HCT116 (cell line): ENCODE measurements around the gene GHR. TPM values are rescaled to one million over a fixed set of nuclear protein-coding genes. Genes with fewer than 3 reads are reported as not detected.

Source experiments
- ATAC-seq: fragments of 200-7000 bp; cut with Tn5 transposase; 2 replicates; pipeline ENCODE4 v1.9.1; 2020; ENCODE audit warnings: mild to moderate bottlenecking, moderate library complexity
- BruUV-seq: library from RNA; stranded (reverse); fragments of 400-500 nt; replicated peaks from 2 replicates; lab custom pipeline; 2021; lab: Mats Ljungman, UMichigan
- CTCF ChIA-PET: fragments of 300-600 bp; sonication (Branson Sonifier 250); formaldehyde crosslinking; loops from one replicate; lab custom pipeline; 2021; ENCODE audit warnings: antibody characterized with exemption; lab: Charles Lee
- POLR2A ChIA-PET: fragments of 300-600, 350-600 bp; sonication (Branson Sonifier 250); formaldehyde crosslinking; loops from one replicate; lab custom pipeline; 2021; ENCODE audit warnings: antibody characterized with exemption; lab: Charles Lee
- RAD21 ChIA-PET, 2 experiments: fragments of 300-600 bp; sonication (Branson Sonifier 250); formaldehyde crosslinking; loops; one replicate each; lab custom pipeline; 2023; ENCODE audit warnings: low total read pairs in 2 of 2; ENCODE audit not compliant: uncharacterized antibody in 2 of 2, unreplicated experiment in 2 of 2, low non-redundant PET in 1 of 2; lab: Charles Lee
- DNase-seq: peaks from one replicate; pipeline ENCODE4 v3.0.0-alpha.2; 2010; ENCODE audit warnings: low read depth, low spot score
- H2AFZ ChIP-seq: fragments of 200-600 bp; shearing (Covaris generic), sonication (generic); 2 replicates; pipeline ENCODE4 v1.6.1; 2017; ENCODE audit warnings: low read depth, mixed run types, mixed read lengths, antibody characterized with exemption, low read length; ENCODE audit not compliant: poor library complexity, severe bottlenecking
- H3K27ac ChIP-seq: 2 replicates; pipeline ENCODE4 v1.5.1; 2012; ENCODE audit warnings: low read depth, low read length
- H3K27me3 ChIP-seq: fragments of 200-600 bp; sonication (generic); 2 replicates; pipeline ENCODE4 v1.6.1; 2016; ENCODE audit warnings: mixed run types, low read length, mixed read lengths; ENCODE audit not compliant: insufficient read depth
- H3K36me3 ChIP-seq, 2 experiments: fragments of 200-500 bp in 1 of 2; fragments of 200-600 bp in 1 of 2; sonication (Bioruptor generic) in 1 of 2; sonication (generic) in 1 of 2; 2 replicates each; pipeline versions ENCODE4 v1.5.1 to v1.6.1; 2014 to 2016; ENCODE audit warnings: low read length in 2 of 2, inconsistent platforms in 1 of 2, mixed read lengths in 1 of 2, mixed run types in 1 of 2; ENCODE audit not compliant: insufficient read depth in 2 of 2, control insufficient read depth in 1 of 2
- H3K4me1 ChIP-seq, 2 experiments: fragments of 200-600 bp in 1 of 2; sonication (generic) in 1 of 2; 2 replicates each; pipeline versions ENCODE4 v1.5.1 to v1.6.1; 2012 to 2017; ENCODE audit warnings: low read length in 2 of 2, inconsistent platforms in 1 of 2, mild to moderate bottlenecking in 1 of 2, mixed read lengths in 1 of 2, mixed run types in 1 of 2, moderate library complexity in 1 of 2; ENCODE audit not compliant: insufficient read depth in 2 of 2, control insufficient read depth in 1 of 2
- H3K4me2 ChIP-seq: fragments of 200-600 bp; sonication (generic); 2 replicates; pipeline ENCODE4 v1.6.1; 2017; ENCODE audit warnings: mixed run types, low read length, mixed read lengths
- H3K4me3 ChIP-seq, 2 experiments: fragments of 200-600 bp in 1 of 2; sonication (generic) in 1 of 2; replicated peaks in 1 of 2; 2 replicates each; pipeline ENCODE4 v1.5.1; 2011 to 2016; ENCODE audit warnings: low read length in 2 of 2, control low read depth in 1 of 2, low read depth in 1 of 2, mild to moderate bottlenecking in 1 of 2, mixed read lengths in 1 of 2, mixed run types in 1 of 2
- H3K79me2 ChIP-seq: fragments of 200-600 bp; sonication (generic); 2 replicates; pipeline ENCODE4 v1.6.1; 2017; ENCODE audit warnings: mild to moderate bottlenecking, mixed run types, low read length, moderate library complexity, mixed read lengths; ENCODE audit not compliant: insufficient read depth
- H3K9ac ChIP-seq: fragments of 200-600 bp; sonication (generic); 2 replicates; pipeline ENCODE4 v1.6.1; 2016; ENCODE audit warnings: low read length, mixed read lengths
- H3K9me2 ChIP-seq: fragments of 200-600 bp; sonication (generic), shearing (Covaris generic); 2 replicates; pipeline ENCODE4 v1.6.1; 2017; ENCODE audit warnings: mixed run types, mild to moderate bottlenecking, moderate library complexity; ENCODE audit not compliant: insufficient read depth
- H3K9me3 ChIP-seq, 2 experiments: fragments of 200-500 bp in 1 of 2; fragments of 200-600 bp in 1 of 2; sonication (Bioruptor generic) in 1 of 2; sonication (generic) in 1 of 2; 2 replicates each; pipeline ENCODE4 v1.6.1; 2014 to 2017; ENCODE audit warnings: low read length in 2 of 2, mixed read lengths in 2 of 2, inconsistent platforms in 1 of 2, low read depth in 1 of 2, mild to moderate bottlenecking in 1 of 2, mixed run types in 1 of 2, moderate library complexity in 1 of 2; ENCODE audit not compliant: control insufficient read depth in 1 of 2, insufficient read depth in 1 of 2
- H4K20me1 ChIP-seq: fragments of 200-600 bp; sonication (generic), shearing (Covaris generic); 2 replicates; pipeline ENCODE4 v1.6.1; 2017; ENCODE audit warnings: mixed run types, mild to moderate bottlenecking, moderate library complexity; ENCODE audit not compliant: insufficient read depth
- CBX3 ChIP-seq: IDR thresholded peaks from 2 replicates; pipeline ENCODE4 v1.6.1; 2012; ENCODE audit warnings: low read depth
- CEBPB ChIP-seq: IDR thresholded peaks from 2 replicates; pipeline ENCODE4 v1.6.1; 2012; ENCODE audit warnings: low read depth
- ELF1 ChIP-seq: IDR thresholded peaks from 2 replicates; pipeline ENCODE4 v1.6.1; 2012; ENCODE audit warnings: low read depth, borderline replicate concordance
- EZH2 ChIP-seq: fragments of 200-600 bp; sonication (generic); IDR thresholded peaks from 2 replicates; pipeline ENCODE4 v1.6.1; 2017; ENCODE audit warnings: antibody characterized with exemption, mixed run types
- EZH2phosphoT487 ChIP-seq: fragments of 200-600 bp; IDR thresholded peaks from 2 replicates; pipeline ENCODE4 v1.6.1; 2018; ENCODE audit warnings: antibody characterized with exemption, borderline replicate concordance
- FOSL1 ChIP-seq: IDR thresholded peaks from 2 replicates; pipeline ENCODE4 v1.6.1; 2012; ENCODE audit warnings: low read depth
- JUND ChIP-seq: IDR thresholded peaks from 2 replicates; pipeline ENCODE4 v1.6.1; 2012
- POLR2A ChIP-seq: IDR thresholded peaks from 2 replicates; pipeline ENCODE4 v1.7.0; 2011; ENCODE audit warnings: borderline replicate concordance; ENCODE audit not compliant: insufficient read depth, insufficient read length; ENCODE audit errors: extremely low read depth
- POLR2AphosphoS5 ChIP-seq: IDR thresholded peaks from 2 replicates; pipeline ENCODE4 v1.6.1; 2011; ENCODE audit warnings: mild to moderate bottlenecking, low read depth, low read length, moderate library complexity
- RAD21 ChIP-seq: IDR thresholded peaks from 2 replicates; pipeline ENCODE4 v1.6.1; 2012; ENCODE audit warnings: low read depth, mild to moderate bottlenecking
- SIN3A ChIP-seq: IDR thresholded peaks from 2 replicates; pipeline ENCODE4 v1.6.1; 2012; ENCODE audit warnings: low read depth
- SP1 ChIP-seq: IDR thresholded peaks from 2 replicates; pipeline ENCODE4 v1.6.1; 2012; ENCODE audit warnings: low read depth
- SRF ChIP-seq: IDR thresholded peaks from 2 replicates; pipeline ENCODE4 v1.6.1; 2012; ENCODE audit warnings: low read depth
- TCF7L2 ChIP-seq: IDR thresholded peaks from 2 replicates; pipeline ENCODE4 v1.7.0; 2011; ENCODE audit warnings: borderline replicate concordance, inconsistent platforms; ENCODE audit not compliant: insufficient read depth, insufficient read length; ENCODE audit errors: extremely low read depth
- YY1 ChIP-seq: IDR thresholded peaks from 2 replicates; pipeline ENCODE4 v1.6.1; 2011; ENCODE audit warnings: low read length, low read depth, moderate library complexity, mild to moderate bottlenecking; ENCODE audit not compliant: insufficient replicate concordance; ENCODE audit errors: extremely low read depth
- ZFX ChIP-seq: fragments of 450-650 bp; IDR thresholded peaks from 2 replicates; pipeline ENCODE4 v1.6.1; 2017
- ZNF274 ChIP-seq: fragments of 200-500 bp; sonication (Bioruptor generic); IDR thresholded peaks from 2 replicates; pipeline ENCODE4 v1.6.1; 2014; ENCODE audit warnings: mild to moderate bottlenecking, low read depth, low read length, inconsistent platforms
- intact Hi-C: fragments of 100-400 bp; cut with micrococcal nuclease; formaldehyde crosslinking; loops from 2 replicates; pipeline ENCODE4 v1.10.0; 2022
- total RNA-seq: library from RNA; stranded (reverse); gene quantifications from one replicate; pipeline ENCODE4 v1.2.1, GENCODE V29; 2021; ENCODE audit not compliant: unreplicated experiment
- TF ChIP-seq, protein P1 (sequence below): IDR thresholded peaks from 2 replicates; pipeline ENCODE4 v1.6.1; 2012
- TF ChIP-seq, protein P2 (sequence below): IDR thresholded peaks from 2 replicates; pipeline ENCODE4 v1.6.1; 2012

Gene GHR
- total RNA-seq, 1 experiment from 2014 or later, result not detected

DNA sequence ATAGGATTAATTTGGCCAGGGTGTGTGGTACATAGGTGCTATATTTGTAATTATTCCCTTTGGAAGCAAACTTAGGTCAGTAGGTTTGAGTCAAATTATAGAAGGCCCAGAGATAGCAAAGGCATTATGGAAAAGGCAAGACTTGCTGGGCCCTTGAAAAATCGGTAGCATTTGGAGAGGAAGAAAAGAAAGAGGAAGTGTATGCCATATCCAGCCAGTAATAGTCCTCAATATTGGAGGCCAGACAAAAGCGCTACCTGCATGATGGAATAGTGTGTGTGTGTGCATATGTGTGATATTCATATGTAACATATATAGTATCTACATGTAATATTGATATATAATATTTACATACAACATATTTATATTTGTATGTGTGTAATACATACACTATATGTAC, 146.1 kb downstream of the GHR start:
- H3K9ac ChIP-seq, result no peak overlapping the region
- RAD21 ChIA-PET, result no interaction called here
- no peak for TF ChIP-seq ZFX
- TF ChIP-seq SP1, result no peak
- TF ChIP-seq TCF7L2, result no peak
- TF ChIP-seq, protein P1, sequence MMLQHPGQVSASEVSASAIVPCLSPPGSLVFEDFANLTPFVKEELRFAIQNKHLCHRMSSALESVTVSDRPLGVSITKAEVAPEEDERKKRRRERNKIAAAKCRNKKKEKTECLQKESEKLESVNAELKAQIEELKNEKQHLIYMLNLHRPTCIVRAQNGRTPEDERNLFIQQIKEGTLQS, result no peak
- no peak for TF ChIP-seq CBX3
- TF ChIP-seq EZH2, result no peak
- TF ChIP-seq POLR2AphosphoS5, result no peak
- no peak for TF ChIP-seq POLR2A
- TF ChIP-seq SRF, result no peak
- TF ChIP-seq EZH2phosphoT487, result no peak
- TF ChIP-seq ELF1, result no peak
- no peak for TF ChIP-seq RAD21
- TF ChIP-seq JUND, result no peak
- TF ChIP-seq, all 23 proteins: peak for 0
- no peak overlapping the region for H3K4me3 ChIP-seq
- no peaks in the 10 kb centered on the region for H3K9me2 ChIP-seq
- ATAC-seq (no peak), DNase-seq (no peak)
- H3K79me2 ChIP-seq, result no peaks in the 10 kb centered on the region
- ChIA-PET POLR2A (no interaction called here), CTCF (no interaction called here)
- no TSS peak for BruUV-seq
- peaks cover 20% of the 10 kb centered on the region; the same call in 1 of the 2 replicates for H3K27me3 ChIP-seq
- H2AFZ ChIP-seq, result no peak overlapping the region
- no peaks in the 10 kb centered on the region for H3K36me3 ChIP-seq
- H3K4me1 ChIP-seq, result no peaks in the 10 kb centered on the region
- no peaks in the 10 kb centered on the region for H3K9me3 ChIP-seq
- H3K27ac ChIP-seq, result no peak overlapping the region
- intact Hi-C loops, result no loop called here
- no peak overlapping the region for H3K4me2 ChIP-seq
- no peaks in the 10 kb centered on the region for H4K20me1 ChIP-seq

DNA sequence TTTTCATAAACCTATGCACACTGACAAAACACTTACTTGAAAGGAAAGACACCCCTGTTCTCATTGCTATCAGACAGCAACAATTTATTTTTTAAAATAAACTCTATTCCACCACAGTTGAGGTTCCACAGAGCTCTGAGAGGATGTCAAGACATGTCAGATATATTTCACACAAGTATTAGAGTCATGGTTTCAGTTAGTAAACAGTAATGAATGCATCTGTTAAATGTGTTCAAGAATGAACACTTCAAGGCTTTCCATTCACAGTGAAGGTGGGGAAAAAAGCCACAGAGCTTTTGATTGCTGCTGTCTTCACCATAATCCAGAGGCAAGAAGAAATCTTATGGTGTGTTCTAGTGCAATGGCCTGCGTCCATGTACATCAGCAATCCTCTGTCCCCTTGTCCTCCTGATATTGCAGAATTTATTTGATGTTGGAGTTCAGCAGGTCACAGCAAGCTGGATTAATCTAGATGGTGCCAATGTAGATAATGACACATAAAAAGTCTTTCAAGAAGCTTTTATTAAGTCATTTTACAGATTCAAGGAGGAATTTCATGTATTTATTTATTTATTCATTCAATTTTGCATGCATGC, 146.8 kb downstream of the GHR start:
- Histone ChIP-seq H3K27ac (no peak overlapping the region), H3K4me2 (no peak overlapping the region), H3K4me1 (no peaks in the 10 kb centered on the region), H3K9me2 (no peaks in the 10 kb centered on the region), H4K20me1 (no peaks in the 10 kb centered on the region), H2AFZ (no peak overlapping the region), H3K9me3 (no peaks in the 10 kb centered on the region), H3K79me2 (no peaks in the 10 kb centered on the region), H3K27me3 (peaks cover 16% of the 10 kb centered on the region), H3K4me3 (no peak overlapping the region), H3K36me3 (no peaks in the 10 kb centered on the region), H3K9ac (no peak overlapping the region)
- ChIA-PET RAD21 (no interaction called here), CTCF (no interaction called here), POLR2A (no interaction called here)
- ATAC-seq (no peak), DNase-seq (no peak)
- intact Hi-C loops, result no loop called here
- no TSS peak for BruUV-seq
- no peak for TF ChIP-seq FOSL1
- no peak for TF ChIP-seq JUND
- no peak for TF ChIP-seq EZH2phosphoT487
- no peak for TF ChIP-seq CBX3
- TF ChIP-seq, protein P2, sequence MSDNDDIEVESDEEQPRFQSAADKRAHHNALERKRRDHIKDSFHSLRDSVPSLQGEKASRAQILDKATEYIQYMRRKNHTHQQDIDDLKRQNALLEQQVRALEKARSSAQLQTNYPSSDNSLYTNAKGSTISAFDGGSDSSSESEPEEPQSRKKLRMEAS, result no peak
- TF ChIP-seq ZFX, result no peak
- no peak for TF ChIP-seq YY1
- TF ChIP-seq ZNF274, result no peak
- no peak for TF ChIP-seq CEBPB
- no peak for TF ChIP-seq SIN3A
